ENCODE data around the gene LETMD1.
"Not testable (repeated sequence)": the region's sequence is repeated elsewhere in the genome, so short reads cannot be mapped to it uniquely, and the experiment has no call there.

The LETMD1 gene

DNA sequence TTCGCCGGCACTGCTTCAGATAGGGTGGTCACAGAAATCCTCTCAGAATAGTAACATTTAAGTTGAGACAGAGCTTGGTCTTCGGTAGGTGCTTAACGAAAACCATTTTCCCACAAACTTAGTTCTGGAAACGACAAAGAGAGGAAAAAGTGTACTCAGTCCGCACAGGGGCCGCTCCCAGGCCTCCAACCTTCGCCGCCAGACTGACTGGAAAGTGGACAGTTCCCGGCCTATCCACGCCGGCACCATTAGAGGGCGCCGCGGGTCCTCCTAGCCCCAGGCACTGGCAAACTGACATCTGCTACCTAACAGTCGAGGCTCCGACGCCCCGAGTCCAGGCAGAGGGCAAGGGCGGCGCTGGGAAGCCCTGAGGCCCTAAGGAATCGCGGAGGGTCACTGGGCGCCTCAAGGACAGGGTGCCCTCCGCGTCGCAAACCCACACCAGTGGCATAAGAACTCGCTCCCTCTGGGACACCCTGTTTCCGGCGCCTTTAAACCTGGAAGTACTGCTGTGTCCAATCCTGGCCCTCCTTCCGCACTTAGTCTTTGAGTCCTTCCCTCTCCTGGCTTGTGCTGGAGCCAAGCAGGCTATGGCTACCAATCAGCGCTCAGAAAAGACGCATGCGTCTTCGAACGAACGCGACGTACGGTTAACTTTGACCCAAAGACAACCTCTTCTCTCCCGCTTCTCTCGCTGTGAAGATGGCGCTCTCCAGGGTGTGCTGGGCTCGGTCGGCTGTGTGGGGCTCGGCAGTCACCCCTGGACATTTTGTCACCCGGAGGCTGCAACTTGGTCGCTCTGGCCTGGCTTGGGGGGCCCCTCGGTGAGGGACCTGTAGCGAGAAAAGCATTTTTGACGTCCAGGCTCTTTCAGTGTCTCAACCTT is at the start of gene LETMD1:
LETMD1 (plus strand) TSS at position 673 of the 886 bp plus-strand sequence; CDS start at position 703, 30 bp downstream.
- DNase-seq, result peak; percentile 97 to 98

DNA sequence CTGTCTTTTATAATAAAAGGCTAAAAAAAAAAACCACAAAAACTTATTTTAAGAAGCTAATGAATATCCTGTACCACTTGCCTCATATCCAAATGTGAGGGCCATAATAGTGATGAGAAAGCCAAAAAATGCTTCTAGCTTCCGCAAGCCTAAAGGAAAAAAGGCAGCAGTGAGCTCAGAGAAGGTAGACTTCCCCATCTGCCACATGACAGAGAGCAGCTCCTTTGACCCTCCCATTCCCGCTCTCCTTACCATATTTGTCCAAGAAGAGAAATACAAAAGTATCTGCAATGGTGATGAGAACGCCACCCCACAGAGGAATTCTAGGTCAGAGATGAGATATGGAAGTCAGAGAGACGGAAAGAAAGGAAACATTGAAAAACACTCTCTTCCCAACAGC is 49.0 kb upstream of the LETMD1 start:
- no peak for DNase-seq

DNA sequence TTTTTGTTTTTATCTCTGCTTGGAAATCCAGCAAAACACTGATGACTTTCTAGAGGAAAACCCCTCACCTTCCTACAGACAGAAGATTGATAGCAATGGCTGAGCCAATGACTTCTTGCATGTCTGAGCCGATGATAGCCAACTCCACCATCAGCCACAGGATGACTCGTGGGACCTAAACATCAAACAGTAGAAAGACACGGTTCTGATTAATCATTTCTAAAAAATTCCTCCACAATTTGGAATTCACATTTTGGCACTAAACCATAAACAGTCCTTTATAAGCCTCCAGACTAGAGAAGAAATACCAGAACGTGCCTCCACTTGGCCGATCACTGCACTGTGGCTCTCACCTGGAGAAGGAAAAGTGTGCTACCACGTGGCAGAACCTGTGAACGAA is 47.9 kb upstream of the LETMD1 start:
- DNase-seq, result no peak

DNA sequence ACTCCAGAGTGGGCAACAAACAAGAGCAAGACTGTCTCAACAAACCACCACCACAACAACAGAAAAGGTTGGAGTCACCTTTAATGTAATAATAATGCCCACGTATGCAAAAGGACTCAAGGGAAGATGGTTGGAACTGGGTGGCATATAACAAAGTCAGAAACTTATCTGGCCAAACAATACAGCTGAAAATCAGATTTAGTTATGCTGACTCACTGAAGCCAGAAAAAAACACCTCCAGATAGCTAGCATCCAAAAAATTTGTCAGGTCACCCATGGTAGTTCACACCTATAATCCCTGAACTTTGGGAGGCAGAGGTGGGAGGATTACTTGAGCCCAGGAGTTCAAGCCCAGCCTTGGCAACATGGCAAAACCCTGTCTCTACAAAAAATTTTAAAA is 46.3 kb upstream of the LETMD1 start:
- no peak for DNase-seq

DNA sequence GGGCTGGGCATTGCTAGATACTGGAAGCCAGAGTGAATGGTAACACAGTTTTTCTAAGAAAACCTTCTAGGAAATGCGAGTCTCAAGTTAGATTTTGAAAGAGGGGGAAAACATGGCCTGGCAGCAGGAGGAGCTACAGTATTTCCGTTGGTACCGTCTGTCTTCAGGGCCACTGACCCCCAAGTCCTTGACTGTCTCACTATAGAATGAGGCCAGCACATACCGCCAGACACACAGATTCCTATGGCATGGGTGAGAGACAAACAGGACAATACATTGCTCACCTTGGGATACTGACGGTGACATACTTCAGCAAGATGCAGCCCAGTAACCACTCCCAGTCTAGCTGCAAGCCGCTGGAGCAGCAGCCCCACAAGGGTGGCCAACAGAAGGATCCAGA is 43.6 kb upstream of the LETMD1 start:
- no peak for DNase-seq

GRCh38 chr12:51005030-51005429 is 43.1 kb upstream of the LETMD1 start:
- no peak for DNase-seq

DNA sequence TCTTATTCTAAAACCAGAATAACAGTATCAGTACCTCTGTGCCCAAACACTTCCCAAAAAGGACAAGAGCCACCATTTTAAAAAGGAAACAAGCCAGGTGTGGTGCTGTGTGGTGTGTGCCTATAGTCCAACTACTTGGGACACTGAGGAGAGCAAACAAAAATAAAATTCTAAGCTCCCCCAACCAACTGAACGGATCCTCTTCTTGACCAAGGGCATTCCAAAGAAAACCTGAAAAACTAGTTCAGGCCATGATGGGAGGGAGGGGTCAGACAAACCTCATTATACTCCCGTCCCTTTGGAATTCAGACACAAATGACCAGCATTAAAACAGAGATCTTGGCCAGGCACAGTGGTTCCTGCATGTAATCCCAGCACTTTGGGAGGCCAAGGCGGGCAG is 42.5 kb upstream of the LETMD1 start:
- peak in 1 of 2 experiments; percentile 12 for DNase-seq

DNA sequence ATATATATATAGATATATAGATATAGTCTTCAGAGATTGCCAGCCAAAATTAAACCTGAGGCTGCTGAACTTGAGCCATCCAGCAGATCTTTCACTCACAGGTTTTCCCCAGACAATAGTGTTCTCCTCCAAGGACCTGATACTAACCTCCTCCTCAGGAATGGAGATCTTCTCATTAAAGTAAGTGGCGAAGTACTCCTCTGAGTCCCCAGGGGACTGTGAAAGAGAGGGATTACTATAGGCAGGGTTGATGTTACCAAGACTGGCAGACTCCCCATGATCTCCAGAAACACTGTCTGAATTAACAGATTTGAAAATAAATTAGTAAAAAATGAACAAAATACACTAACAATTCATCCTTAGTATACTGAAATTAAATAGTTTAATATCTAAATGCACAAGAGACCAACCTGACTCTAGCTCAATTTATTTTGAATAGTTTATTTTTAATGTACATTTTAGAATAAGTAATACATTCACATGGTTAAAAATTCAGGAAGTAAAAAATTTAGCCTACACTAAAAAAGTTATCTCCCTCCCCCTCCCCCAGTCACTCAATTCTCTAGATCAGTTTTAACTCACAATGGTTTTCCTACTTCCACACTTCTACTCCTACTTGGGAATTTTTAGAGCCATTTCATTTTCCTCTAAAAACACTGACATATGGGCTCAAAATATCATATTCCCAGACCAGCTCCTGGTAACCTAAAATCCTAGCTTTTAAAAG is 39.6 kb upstream of the LETMD1 start:
- no peak for DNase-seq

DNA sequence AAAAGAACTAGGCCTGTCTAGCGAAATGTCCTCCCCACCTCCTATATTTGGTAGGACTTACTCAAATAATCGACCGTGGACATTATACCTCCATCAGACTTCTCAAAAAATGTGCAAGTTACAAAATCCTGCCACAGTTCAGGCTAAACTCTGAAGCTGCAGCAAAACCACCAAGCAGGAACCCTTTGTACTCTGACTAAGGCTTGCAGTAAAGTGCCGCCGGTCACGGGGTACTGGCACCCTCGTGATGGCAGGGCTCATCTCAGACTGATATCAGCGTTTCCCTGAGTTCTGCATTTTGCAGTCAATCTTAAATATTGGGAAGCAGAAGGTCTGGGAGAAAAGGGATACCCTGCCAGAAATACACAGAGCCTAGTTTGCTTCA is 39.1 kb upstream of the LETMD1 start:
- no peak for DNase-seq

DNA sequence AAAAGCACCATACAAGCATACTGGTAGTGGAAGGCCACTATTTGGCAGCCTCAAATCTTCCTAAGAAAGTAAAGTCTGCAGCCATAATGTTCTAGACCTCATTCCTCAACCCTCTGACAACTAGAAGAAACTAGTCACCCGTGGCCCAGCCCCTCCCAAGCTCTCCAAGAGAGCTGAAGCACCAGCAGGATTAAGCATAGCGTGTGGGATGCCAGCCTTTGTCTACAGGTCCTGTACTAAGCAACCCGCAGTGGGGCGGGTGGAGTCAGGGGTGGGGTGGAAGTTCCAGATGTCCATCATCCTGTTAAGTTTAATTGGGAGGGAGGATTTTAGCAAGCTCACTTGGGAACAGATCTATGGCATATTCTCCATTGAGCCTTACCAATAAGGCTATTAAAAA is 36.2 kb upstream of the LETMD1 start:
- DNase-seq, result no peak

DNA sequence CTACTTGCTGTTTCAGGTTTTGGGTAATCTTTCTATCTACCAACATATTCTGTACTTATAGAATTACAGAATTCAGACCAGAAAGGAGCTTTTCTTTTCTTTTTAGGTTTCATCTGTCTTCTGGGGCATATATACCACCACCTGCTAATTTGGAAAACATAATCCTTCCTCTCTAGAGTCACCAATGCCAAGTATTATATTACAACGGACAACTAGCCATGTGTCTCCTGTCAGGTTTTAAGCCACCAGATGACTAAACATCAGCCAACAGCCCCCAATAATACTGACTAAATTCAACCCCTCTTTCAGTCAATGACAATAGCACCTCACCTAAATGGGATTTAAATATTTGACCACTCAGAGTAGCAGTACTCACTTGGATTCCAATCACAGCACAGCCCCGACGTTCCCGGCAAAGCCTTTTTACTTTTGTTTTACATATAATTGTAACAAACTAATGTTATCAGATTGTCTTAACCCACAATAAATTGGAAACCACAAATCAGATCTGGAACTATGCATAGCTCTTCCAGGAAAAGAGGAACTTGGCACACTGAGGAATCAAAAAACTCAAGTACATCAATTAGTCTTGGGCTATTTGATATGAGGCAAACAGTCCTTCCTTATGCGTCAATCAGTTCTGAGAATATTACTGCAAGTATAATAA is 35.4 kb upstream of the LETMD1 start:
- DNase-seq, result no peak

- no peak for DNase-seq
Observed at GRCh38 chr12:51013441-51013840, 34.7 kb upstream of the LETMD1 start.

DNA sequence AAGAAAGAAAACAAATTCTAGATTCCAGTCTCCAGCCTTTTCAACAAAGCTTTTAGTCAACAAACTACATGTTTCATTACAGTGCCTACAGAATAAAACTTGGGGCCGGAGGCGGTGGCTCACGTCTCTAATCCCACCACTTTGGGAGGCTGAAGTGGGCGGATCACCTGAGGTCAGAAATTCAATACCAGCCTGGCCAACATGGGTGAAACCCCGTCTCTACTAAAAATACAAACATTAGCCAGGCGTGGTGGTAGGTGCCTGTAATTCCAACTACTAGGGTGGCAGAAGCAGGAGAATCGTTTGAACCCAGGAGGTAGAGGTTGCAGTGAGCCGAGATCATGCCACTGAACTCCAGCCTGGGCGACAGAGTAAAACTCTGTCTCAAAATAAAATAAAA is 33.7 kb upstream of the LETMD1 start:
- DNase-seq, result not testable (repeated sequence)

- DNase-seq, result no peak
Observed at GRCh38 chr12:51017452-51017851, 30.7 kb upstream of the LETMD1 start.

DNA sequence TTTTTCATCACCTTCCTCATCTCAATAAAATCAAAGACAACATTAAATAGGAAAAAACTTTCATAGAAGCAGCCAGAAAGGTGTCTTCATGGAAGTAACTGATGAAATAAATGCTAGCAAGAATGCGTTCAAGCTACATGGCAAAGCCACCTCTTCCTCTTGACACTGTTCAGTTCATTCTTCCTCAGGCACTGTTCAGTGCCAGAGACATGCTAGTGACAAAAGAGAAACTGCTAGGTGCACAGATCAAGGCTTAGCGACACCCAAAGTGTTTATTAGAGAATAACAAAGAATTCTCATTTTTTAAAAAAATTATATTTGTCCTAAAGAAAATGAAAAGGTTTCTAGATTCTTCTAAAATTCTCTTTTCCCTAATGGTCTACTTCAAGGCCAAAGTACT is 29.2 kb upstream of the LETMD1 start:
- no peak for DNase-seq

- DNase-seq, result no peak
Observed at GRCh38 chr12:51019927-51020326, 28.2 kb upstream of the LETMD1 start.

DNA sequence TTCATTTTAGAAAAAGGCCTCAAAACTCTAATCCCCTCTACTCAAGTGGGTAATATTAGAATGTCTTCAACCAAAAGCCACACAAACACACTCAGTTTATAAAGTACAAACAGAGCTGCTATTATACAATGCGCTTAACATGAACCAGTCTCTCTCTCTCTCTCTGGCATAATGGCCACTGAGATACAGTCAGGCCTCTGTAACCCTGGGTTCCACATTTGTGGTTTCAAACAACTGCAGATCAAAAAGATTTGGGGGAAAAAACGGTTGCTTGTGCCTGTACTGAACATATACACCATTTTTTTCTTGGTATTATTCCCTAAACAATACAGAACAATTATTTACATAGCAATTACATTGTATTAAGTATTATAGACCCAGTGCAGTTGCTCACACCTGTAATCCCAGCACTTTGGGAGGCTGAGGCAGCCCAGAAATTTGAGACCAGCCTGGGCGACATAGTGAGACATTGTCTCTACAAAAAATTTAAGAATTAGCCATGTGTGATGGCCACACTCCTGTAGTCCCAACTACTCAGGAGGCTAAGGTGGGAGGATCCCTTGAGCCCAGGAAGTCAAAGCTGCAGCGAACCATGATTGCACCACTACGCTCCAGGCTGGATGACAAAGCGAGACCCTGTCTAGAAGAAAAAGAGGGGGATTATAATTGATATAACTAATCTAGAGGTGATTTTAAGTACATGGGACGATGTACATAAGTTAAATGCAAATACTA is 27.5 kb upstream of the LETMD1 start:
- no peak for DNase-seq

- DNase-seq, result no peak
Observed at GRCh38 chr12:51021694-51022093, 26.4 kb upstream of the LETMD1 start.

DNA sequence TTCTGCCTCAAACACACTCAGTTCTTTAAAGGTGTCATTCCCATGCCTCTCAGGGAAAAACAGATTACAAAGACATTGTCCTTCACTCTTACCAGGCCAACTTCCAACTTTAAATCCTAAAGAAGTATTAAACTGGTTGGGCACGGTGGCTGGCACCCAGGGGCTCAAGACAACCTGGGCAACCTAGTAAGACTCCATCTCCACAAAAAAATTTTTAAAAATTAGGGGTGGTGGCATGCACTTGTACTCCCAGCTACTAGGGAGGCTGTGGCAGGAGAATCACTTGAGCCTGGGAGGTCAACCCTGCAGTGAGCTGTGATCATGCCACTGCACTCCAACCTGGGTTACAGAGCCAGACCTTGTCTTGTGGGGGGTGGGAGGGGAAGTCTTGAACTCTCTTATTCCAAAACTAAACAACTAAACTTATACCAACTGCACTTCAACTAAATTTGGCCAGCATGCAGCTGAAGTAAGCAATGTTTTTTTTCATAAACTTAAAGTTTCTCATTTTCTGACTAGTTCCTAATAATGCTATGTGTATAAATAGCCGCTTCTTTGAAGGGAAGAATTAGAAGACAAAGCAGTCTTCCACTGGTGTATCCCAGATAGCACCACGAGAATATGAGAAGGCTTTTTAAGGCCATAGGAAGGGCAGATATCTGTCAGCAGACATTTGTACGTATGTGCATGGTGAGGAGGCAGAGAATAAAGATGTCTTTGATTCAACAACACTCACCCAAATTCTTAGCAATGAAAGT is 24.3 kb upstream of the LETMD1 start:
- DNase-seq, result peak in 1 of 2 experiments; percentile 12

- DNase-seq, result peak in 1 of 2 experiments; percentile 68
Observed at GRCh38 chr12:51025338-51025835, 22.7 kb upstream of the LETMD1 start.

GRCh38 chr12:51025836-51026638 is 22.1 kb upstream of the LETMD1 start, which contains the start of gene SLC11A2:
SLC11A2 (minus strand) TSS chr12:51026384; CDS start chr12:51010728, 15,656 bp downstream.
- DNase-seq, result peak; percentile 93 to 97

All from NCI-H526 (cell line).